ENCODE data around the gene EEF1A2.

EEF1A2 gene

GRCh38 chr20:63498960-63499337 lies at the start of gene EEF1A2:
Gene EEF1A2, minus strand, starts transcription at chr20:63499083. Its CDS starts 1,320 bp downstream, at chr20:63497763.
- DNase-seq (ENCODE audit: low spot score) = peak; percentile 45

GRCh38 chr20:63548542-63548941 lies 49.7 kb upstream of the EEF1A2 start:
- no peak for DNase-seq (ENCODE audit: low spot score)

- DNase-seq (ENCODE audit: low spot score) = no peak
Observed at GRCh38 chr20:63547725-63548480, 49.0 kb upstream of the EEF1A2 start, which contains the start of gene SRMS. Gene SRMS, minus strand, starts transcription at chr20:63547749. Its CDS starts 286 bp downstream, at chr20:63547463.

GRCh38 chr20:63546956-63547724 lies 48.3 kb upstream of the EEF1A2 start:
- DNase-seq (ENCODE audit: low spot score) = no peak

- DNase-seq (ENCODE audit: low spot score) = no peak
Observed at GRCh38 chr20:63546256-63546955, 47.5 kb upstream of the EEF1A2 start.

- DNase-seq (ENCODE audit: low spot score) = no peak
Observed at GRCh38 chr20:63545814-63546213, 46.9 kb upstream of the EEF1A2 start.

- DNase-seq (ENCODE audit: low spot score) = no peak
Observed at GRCh38 chr20:63544958-63545516, 46.2 kb upstream of the EEF1A2 start.

GRCh38 chr20:63544241-63544957 lies 45.5 kb upstream of the EEF1A2 start:
- no peak for DNase-seq (ENCODE audit: low spot score)

GRCh38 chr20:63543733-63544132 lies 44.9 kb upstream of the EEF1A2 start:
- DNase-seq (ENCODE audit: low spot score) = no peak

GRCh38 chr20:63543131-63543530 lies 44.2 kb upstream of the EEF1A2 start:
- no peak for DNase-seq (ENCODE audit: low spot score)

GRCh38 chr20:63542696-63543095 lies 43.8 kb upstream of the EEF1A2 start:
- no peak for DNase-seq (ENCODE audit: low spot score)

GRCh38 chr20:63542031-63542559 lies 43.2 kb upstream of the EEF1A2 start:
- no peak for DNase-seq (ENCODE audit: low spot score)

- DNase-seq (ENCODE audit: low spot score) = no peak
Observed at GRCh38 chr20:63541371-63541770, 42.5 kb upstream of the EEF1A2 start.

GRCh38 chr20:63540417-63541186 lies 41.7 kb upstream of the EEF1A2 start:
- no peak for DNase-seq (ENCODE audit: low spot score)

GRCh38 chr20:63539441-63540370 lies 40.8 kb upstream of the EEF1A2 start:
- DNase-seq (ENCODE audit: low spot score) = no peak

- no peak for DNase-seq (ENCODE audit: low spot score)
Observed at GRCh38 chr20:63539092-63539430, 40.2 kb upstream of the EEF1A2 start.

GRCh38 chr20:63538204-63539091 lies 39.6 kb upstream of the EEF1A2 start:
- DNase-seq (ENCODE audit: low spot score) = peak; percentile 52

GRCh38 chr20:63537525-63538203 lies 38.8 kb upstream of the EEF1A2 start:
- peak; percentile 96 for DNase-seq (ENCODE audit: low spot score)

All from CD4-positive, alpha-beta T cell treated with Interleukin-15 for 4 hours (primary cell).